Measurements from ENCODE around the gene PLA2G2C.

PLA2G2C gene

DNA sequence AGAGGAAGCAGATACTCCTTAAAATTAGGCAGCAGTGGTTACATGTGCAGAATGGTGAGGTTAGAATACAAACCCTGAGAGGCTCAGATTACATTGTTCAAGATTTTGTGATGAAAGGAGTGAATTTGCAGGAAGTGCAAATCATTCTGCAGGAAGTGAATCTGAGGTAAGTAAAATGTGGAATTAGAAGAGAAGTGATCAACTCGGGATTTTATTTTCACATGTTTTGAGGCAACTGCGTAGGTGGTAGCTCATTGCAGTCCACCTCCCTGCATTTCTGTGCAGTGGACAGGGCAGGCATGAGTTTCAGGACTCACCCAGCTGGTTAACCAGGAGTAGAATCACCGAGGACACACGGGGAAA lies 2.1 kb upstream of the PLA2G2C start:
- TF ChIP-seq, protein P1, sequence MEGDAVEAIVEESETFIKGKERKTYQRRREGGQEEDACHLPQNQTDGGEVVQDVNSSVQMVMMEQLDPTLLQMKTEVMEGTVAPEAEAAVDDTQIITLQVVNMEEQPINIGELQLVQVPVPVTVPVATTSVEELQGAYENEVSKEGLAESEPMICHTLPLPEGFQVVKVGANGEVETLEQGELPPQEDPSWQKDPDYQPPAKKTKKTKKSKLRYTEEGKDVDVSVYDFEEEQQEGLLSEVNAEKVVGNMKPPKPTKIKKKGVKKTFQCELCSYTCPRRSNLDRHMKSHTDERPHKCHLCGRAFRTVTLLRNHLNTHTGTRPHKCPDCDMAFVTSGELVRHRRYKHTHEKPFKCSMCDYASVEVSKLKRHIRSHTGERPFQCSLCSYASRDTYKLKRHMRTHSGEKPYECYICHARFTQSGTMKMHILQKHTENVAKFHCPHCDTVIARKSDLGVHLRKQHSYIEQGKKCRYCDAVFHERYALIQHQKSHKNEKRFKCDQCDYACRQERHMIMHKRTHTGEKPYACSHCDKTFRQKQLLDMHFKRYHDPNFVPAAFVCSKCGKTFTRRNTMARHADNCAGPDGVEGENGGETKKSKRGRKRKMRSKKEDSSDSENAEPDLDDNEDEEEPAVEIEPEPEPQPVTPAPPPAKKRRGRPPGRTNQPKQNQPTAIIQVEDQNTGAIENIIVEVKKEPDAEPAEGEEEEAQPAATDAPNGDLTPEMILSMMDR (IDR thresholded peaks at IDR 0.05; ENCODE audit: extremely low read depth, missing control alignments) = no peak
- no peak for DNase-seq (ENCODE audit: low spot score)

DNA sequence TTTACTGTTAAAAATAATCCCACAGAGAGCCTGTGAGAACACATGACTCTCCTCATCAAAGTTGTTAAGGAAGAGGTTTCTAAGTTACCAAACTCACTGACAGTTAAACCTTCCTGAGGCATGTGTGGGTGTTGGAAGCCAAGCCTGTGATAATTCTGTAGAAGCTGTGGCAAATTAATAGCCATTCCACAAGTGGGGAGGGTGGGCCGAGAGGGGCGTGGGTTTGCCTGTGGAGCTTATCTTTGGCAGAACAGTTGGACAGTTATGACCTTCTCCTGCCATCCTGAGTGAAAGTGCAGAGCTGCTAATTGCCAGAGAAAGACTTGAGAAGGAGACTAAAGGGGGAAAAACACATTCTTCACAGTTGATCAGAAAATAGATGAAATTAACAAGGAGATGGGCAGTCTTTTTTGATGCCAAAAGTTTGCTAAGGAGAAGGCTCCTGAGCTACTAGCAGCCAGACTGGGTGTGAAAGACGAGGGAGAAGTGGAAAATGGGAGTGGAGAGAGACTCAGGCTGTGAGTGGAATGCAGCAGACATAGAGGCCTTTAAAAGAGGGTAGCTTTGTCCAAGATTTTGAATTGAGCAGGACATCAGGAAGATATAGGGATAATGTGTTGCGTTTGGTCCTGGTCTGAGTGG lies 1.6 kb upstream of the PLA2G2C start:
- TF ChIP-seq, protein P1 (IDR thresholded peaks at IDR 0.05; ENCODE audit: extremely low read depth, missing control alignments) = no peak

DNA sequence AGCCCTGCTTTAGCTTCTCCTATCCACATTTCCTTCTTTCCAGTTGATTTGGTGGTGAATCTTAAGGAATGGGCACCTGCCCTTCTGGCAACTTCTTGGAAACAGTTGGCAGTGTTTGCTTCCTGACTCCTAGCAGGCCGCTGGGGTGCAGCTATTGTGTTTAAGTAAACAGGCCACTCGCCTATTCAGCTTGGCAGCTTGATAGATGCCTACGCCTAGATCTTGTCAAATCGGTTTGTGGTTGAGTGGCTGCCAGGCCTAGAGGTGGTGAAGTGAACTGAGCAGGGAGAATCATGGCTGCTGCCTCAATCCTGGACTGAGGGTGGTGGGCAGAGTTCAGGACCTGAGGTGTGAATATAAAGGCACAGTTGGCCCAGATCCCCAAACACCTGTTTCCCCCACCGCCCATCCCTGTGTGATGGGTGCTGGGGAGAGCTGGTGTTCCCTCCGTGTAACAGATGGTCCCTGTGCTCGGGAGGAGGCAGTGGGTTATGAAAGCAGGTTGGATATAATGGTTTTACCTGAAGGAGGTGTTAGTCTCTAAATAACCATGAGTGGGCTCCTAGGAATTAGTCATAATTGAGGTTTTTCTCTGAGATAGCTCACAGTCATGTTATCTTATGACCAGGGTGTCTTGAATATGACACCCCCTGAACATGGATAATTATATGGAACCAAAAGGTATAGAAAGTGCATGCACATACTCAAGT lies 940 bp upstream of the PLA2G2C start:
- DNase-seq (ENCODE audit: low spot score) = no peak
- TF ChIP-seq, protein P1 (IDR thresholded peaks at IDR 0.05; ENCODE audit: extremely low read depth, missing control alignments) = no peak

More for the DNA sequence above, 1.6 kb upstream of the PLA2G2C start:
- DNase-seq (ENCODE audit: low spot score) = no peak

DNA sequence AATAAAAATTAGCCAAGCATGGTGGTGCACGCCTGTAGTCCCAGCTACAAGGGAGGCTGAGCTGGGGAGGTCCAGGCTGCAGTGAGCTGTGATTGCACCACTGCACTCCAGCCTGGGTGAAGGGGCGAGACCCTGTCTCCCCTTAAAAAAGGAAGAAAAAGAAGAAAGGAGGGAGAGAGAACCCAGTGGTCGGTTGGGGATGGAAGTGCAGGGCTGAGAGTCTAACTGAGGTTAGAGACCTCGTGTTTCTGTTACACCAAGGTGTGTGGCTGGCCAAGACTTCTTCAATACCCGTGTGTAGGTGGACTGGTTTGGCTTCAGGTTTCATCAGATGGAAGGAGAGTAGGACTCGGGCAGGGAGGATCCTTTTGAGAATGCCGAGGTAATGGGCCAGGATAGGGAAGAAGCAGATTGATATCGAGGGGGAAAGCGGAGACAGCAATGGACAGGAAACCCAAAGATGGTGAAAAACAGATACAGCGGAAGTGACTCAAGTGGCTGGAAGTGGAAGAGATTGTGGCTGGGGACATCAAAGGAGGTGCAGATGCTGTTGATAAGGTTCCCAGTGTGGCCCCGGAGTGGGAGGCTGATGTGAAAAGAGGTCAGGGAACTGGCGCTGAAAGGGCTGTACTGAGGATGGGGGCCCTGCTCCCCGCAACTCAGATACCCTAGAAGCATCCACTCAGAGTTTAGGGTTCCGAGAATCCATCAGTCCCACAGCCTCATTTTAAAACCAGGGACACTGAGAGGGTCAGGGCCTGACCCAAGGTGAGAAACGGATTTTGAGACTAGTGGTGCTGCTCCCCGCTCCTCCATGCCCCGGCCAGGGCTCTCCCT lies 1.1 kb downstream of the PLA2G2C start:
- DNase-seq (ENCODE audit: low spot score) = peak; percentile 51

DNA sequence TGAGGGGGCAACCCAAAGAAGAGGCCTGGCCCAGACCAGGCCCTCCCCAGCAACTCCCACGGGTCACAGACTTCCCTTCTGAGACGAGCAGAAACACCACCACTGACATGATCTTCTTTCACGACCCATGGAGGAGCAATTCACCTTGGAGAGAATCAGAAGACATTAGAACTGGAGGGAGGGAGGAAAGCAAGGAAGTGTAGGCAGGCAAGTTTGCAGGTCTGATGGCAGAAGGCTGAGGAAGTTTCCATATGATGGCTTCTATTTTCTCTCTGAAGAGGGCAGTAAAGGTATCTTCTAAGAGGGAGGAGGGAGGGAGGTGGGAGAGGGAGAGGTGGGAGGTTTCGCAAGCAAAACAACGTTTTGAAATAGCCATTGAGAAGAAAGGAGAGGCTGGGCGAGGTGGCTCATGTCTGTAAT lies 1.8 kb downstream of the PLA2G2C start:
- TF ChIP-seq, protein P1 (IDR thresholded peaks at IDR 0.05; ENCODE audit: extremely low read depth, missing control alignments) = no peak
- DNase-seq (ENCODE audit: low spot score) = no peak

More for the DNA sequence above, 1.1 kb downstream of the PLA2G2C start:
- TF ChIP-seq, protein P1 (IDR thresholded peaks at IDR 0.05; ENCODE audit: extremely low read depth, missing control alignments) = no peak

DNA sequence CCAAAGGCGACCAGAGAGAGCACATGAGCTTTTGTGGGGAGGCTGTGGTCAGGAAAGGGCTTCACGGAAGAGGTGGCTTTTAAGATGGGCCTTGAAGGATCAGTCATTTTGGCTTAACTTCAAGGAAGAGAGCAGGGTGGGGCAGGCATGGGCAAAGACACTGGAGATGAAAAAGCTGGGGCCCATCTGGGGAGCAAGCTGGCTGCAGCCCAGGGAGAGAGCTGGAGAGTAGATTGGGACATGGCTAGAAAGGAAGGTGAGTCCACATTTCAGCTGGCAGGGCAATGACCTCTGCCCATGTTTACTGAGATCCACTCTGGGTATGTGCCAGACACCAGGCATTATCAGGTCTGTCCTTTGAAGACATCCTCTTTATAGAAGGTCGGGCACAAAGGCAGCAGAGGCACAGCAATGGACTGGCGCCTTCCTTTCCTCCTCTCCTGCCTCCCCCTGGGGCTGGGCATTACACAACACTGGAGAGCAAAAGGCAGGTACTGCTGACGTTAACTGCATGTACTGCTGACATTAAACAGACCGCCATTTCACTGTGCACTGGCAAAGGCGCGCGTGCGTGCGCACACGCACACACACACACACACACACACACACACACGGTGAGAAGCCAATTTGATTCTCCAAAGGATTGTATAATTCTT lies 2.6 kb downstream of the PLA2G2C start:
- TF ChIP-seq, protein P1 (IDR thresholded peaks at IDR 0.05; ENCODE audit: extremely low read depth, missing control alignments) = no peak
- no peak for DNase-seq (ENCODE audit: low spot score)
